Measurements from ENCODE around the gene LRRC8C.

The LRRC8C gene

GRCh38 chr1:89635825-89636815 lies 3.2 kb downstream of the LRRC8C start:
- no peak for DNase-seq

- no peak for DNase-seq
Measured at GRCh38 chr1:89637496-89637895, 4.6 kb downstream of the LRRC8C start.

- no peak for DNase-seq
Measured at GRCh38 chr1:89640440-89640839, 7.5 kb downstream of the LRRC8C start.

- DNase-seq = no peak
Measured at GRCh38 chr1:89641781-89642180, 8.9 kb downstream of the LRRC8C start.

GRCh38 chr1:89643577-89643976 lies 10.7 kb downstream of the LRRC8C start:
- DNase-seq = no peak

GRCh38 chr1:89644119-89644814 lies 11.3 kb downstream of the LRRC8C start:
- no peak for DNase-seq

GRCh38 chr1:89646259-89646658 lies 13.3 kb downstream of the LRRC8C start:
- no peak for DNase-seq

- no peak for DNase-seq
Measured at GRCh38 chr1:89649783-89650182, 16.9 kb downstream of the LRRC8C start.

GRCh38 chr1:89652373-89652772 lies 19.5 kb downstream of the LRRC8C start:
- DNase-seq = no peak

GRCh38 chr1:89657886-89658285 lies 25.0 kb downstream of the LRRC8C start:
- DNase-seq = peak in 1 of 2 donors; percentile 77

- DNase-seq = peak; percentile 4 to 38
Measured at GRCh38 chr1:89659322-89660081, 26.6 kb downstream of the LRRC8C start.

- peak in 1 of 2 donors; percentile 38 for DNase-seq
Measured at GRCh38 chr1:89660224-89661061, 27.5 kb downstream of the LRRC8C start.

- no peak for DNase-seq
Measured at GRCh38 chr1:89665941-89666340, 33.0 kb downstream of the LRRC8C start.

- no peak for DNase-seq
Measured at GRCh38 chr1:89666640-89667039, 33.7 kb downstream of the LRRC8C start.

- no peak for DNase-seq
Measured at GRCh38 chr1:89667691-89668090, 34.8 kb downstream of the LRRC8C start.

- DNase-seq = no peak
Measured at GRCh38 chr1:89668961-89669360, 36.0 kb downstream of the LRRC8C start.

GRCh38 chr1:89669441-89669840 lies 36.5 kb downstream of the LRRC8C start:
- no peak for DNase-seq

GRCh38 chr1:89670163-89670562 lies 37.2 kb downstream of the LRRC8C start:
- DNase-seq = peak; percentile 43 to 80

- no peak for DNase-seq
Measured at GRCh38 chr1:89670711-89671110, 37.8 kb downstream of the LRRC8C start.

GRCh38 chr1:89671775-89672488 lies 39.0 kb downstream of the LRRC8C start:
- no peak for DNase-seq

GRCh38 chr1:89672489-89673183 lies 39.7 kb downstream of the LRRC8C start:
- DNase-seq = no peak

Data from CD4-positive, alpha-beta T cell treated with Interleukin-1 beta for 1 hour (primary cell).